Pancreas (tissue), 10 donors: ENCODE measurements around the gene PKHD1. TPM values are rescaled to one million over a fixed set of nuclear protein-coding genes. Genes with fewer than 3 reads are reported as not detected.
"Not testable (repeated sequence)": the region's sequence is repeated elsewhere in the genome, so short reads cannot be mapped to it uniquely, and the experiment has no call there.

Experiments
- ATAC-seq, 4 donors: fragments of 200-7000 bp; cut with Tn5 transposase; one replicate each; pipeline versions ENCODE4 v1.8.0 to v1.9.1; 2020; ENCODE audit warnings: mild to moderate bottlenecking in 4 of 4, moderate library complexity in 4 of 4
- DNase-seq, 6 donors: peaks; one replicate each; pipeline ENCODE4 v3.0.0-alpha.2; 2020
- FAIRE-seq: peaks from 2 replicates; lab custom pipeline; 2012; peaks lifted over from hg19 to GRCh38; lab: Jason Lieb, UNC
- H3K27ac ChIP-seq, 4 donors: fragments of 200-600 bp; sonication (generic); 1 replicate in 3 of 4; 2 replicates in 1 of 4; pipeline versions ENCODE4 v1.5.0 to v1.8.0; 2020
- H3K27me3 ChIP-seq, 4 donors: fragments of 200-600 bp; one replicate each; pipeline ENCODE4 v1.8.0; 2021
- H3K36me3 ChIP-seq, 3 donors: fragments of 200-600 bp; sonication (generic) in 1 of 3; one replicate each; pipeline versions ENCODE4 v1.5.0 to v1.8.0; 2020 to 2021
- H3K4me1 ChIP-seq, 3 donors: fragments of 200-600 bp; one replicate each; pipeline ENCODE4 v1.8.0; 2021
- H3K4me3 ChIP-seq, 4 donors: fragments of 200-600 bp; sonication (generic) in 2 of 4; one replicate each; pipeline versions ENCODE4 v1.5.0 to v1.8.0; 2020 to 2021
- H3K9me3 ChIP-seq, 4 donors: fragments of 200-600 bp; one replicate each; pipeline ENCODE4 v1.8.0; 2021
- CTCF ChIP-seq, 4 donors: fragments of 200-600 bp; sonication (generic) in 3 of 4; IDR thresholded peaks; one replicate each; pipeline versions ENCODE4 v1.5.0 to v1.8.0; 2021; ENCODE audit warnings: antibody characterized with exemption in 4 of 4
- WGBS, 2 donors: extraction: QIAGEN DNeasy Blood & Tissue Kit; methylation state at CpG; one replicate each; pipeline ENCODE4 v1.1.7; 2013; 5-methylcytosine and 5-hydroxymethylcytosine counted together
- intact Hi-C, 3 donors: fragments of 100-400 bp; cut with DNase I; formaldehyde crosslinking; loops; one replicate each; pipeline versions ENCODE4 v1.11.1 to v1.14.2; 2022
- polyA plus RNA-seq, 2 donors: library from polyadenylated mRNA; stranded (reverse); fragments of 200-250 nt; gene quantifications; one replicate each; pipeline ENCODE4 v1.2.3, GENCODE V29; 2013
- total RNA-seq, 6 donors: library from RNA; stranded (reverse); fragmentation: NEBNext Ultra II Directional in 4 of 6; extraction: Animal tissue kit (Norgen Biotek cat#: 25700) in 4 of 6; gene quantifications; one replicate each; pipeline versions ENCODE4 v1.2.1 to v1.2.4, GENCODE V29; 2021 to 2023
- donor health status: healthy with polysubstance abuse.
- donor health status: DM: no; HTN: no; CAD: no; lungs with moderate emphysema.
- donor health status: DM: no; HTN: no; CAD: no.
- donor health status: control.
- donor health status: control.
- donor health status: Bipolar disorder and iron deficiency.
- donor health status: DM: yes; HTN: yes; CAD: no.
- donor health status: DM: no; HTN: no; CAD: no.
- donor health status: DM: no; HTN: no; CAD: no.
- donor health status: DM: yes; HTN: yes; CAD: no.

The PKHD1 gene
- total and polyA plus RNA-seq, 8 donors: 6.4 to 33.0 (median 16.3) TPM

GRCh38 chr6:51983564-51983963, 103.8 kb downstream of the PKHD1 start:
- ATAC-seq (no peak), DNase-seq (no peak), FAIRE-seq (no peak)
- Histone ChIP-seq H3K36me3 (no peaks in the 10 kb centered on the region), H3K9me3 (no peaks in the 10 kb centered on the region), H3K27me3 (no peaks in the 10 kb centered on the region), H3K27ac (no peak overlapping the region), H3K4me3 (no peak overlapping the region), H3K4me1 (no peaks in the 10 kb centered on the region)
- TF ChIP-seq CTCF (IDR thresholded peaks at IDR 0.05): no peak
- WGBS, 2 donors: 53 to 60% methylated on average over 5 of the region's 5 CpGs
- intact Hi-C loops: no loop called here

- FAIRE-seq, intact Hi-C loops, H3K9me3 ChIP-seq, H3K27ac ChIP-seq, DNase-seq, H3K36me3 ChIP-seq, H3K4me3 ChIP-seq, H3K27me3 ChIP-seq, H3K4me1 ChIP-seq, ATAC-seq: not testable (repeated sequence)
- WGBS, 2 donors: 73 to 78% methylated on average over 5 of the region's 5 CpGs
Measured at GRCh38 chr6:51982695-51983094, 104.7 kb downstream of the PKHD1 start.

GRCh38 chr6:51976374-51976773, 111.0 kb downstream of the PKHD1 start:
- Histone ChIP-seq H3K27ac (no peak overlapping the region), H3K9me3 (no peaks in the 10 kb centered on the region), H3K36me3 (no peaks in the 10 kb centered on the region), H3K4me1 (no peaks in the 10 kb centered on the region), H3K4me3 (no peak overlapping the region), H3K27me3 (no peaks in the 10 kb centered on the region)
- DNase-seq: no peak
- 87 to 89% methylated on average over 9 of the region's 9 CpGs for WGBS, 2 donors
- TF ChIP-seq CTCF (IDR thresholded peaks at IDR 0.05): no peak
- no peak for FAIRE-seq
- ATAC-seq: no peak
- intact Hi-C loops: no loop called here

GRCh38 chr6:51972659-51973058, 114.8 kb downstream of the PKHD1 start:
- ATAC-seq: peak in 1 of 4 donors; percentile 42
- no peak for FAIRE-seq
- Histone ChIP-seq H3K4me3 (no peak overlapping the region), H3K9me3 (no peaks in the 10 kb centered on the region), H3K27me3 (no peaks in the 10 kb centered on the region), H3K27ac (no peak overlapping the region), H3K36me3 (no peaks in the 10 kb centered on the region), H3K4me1 (no peaks in the 10 kb centered on the region)
- intact Hi-C loops: no loop called here
- 31 to 44% methylated on average over 3 of the region's 3 CpGs for WGBS, 2 donors
- no peak for TF ChIP-seq CTCF (IDR thresholded peaks at IDR 0.05)
- no peak for DNase-seq

- Histone ChIP-seq H3K36me3 (no peaks in the 10 kb centered on the region), H3K27ac (no peak overlapping the region), H3K4me1 (no peaks in the 10 kb centered on the region), H3K9me3 (no peaks in the 10 kb centered on the region), H3K27me3 (no peaks in the 10 kb centered on the region), H3K4me3 (no peak overlapping the region)
- no peak for TF ChIP-seq CTCF (IDR thresholded peaks at IDR 0.05)
- WGBS, 2 donors: 76 to 80% methylated on average over 2 of the region's 2 CpGs
- intact Hi-C loops: no loop called here
- no peak for DNase-seq
- no peak for FAIRE-seq
- ATAC-seq: no peak
Measured at GRCh38 chr6:51968265-51968664, 119.1 kb downstream of the PKHD1 start.
